ENCODE data around the gene EPHA2. TPM values are rescaled to one million over a fixed set of nuclear protein-coding genes. Genes with fewer than 3 reads are reported as not detected.

EPHA2 gene
- total RNA-seq, 1 donor from 2014 or later, result 44.8 TPM

DNA sequence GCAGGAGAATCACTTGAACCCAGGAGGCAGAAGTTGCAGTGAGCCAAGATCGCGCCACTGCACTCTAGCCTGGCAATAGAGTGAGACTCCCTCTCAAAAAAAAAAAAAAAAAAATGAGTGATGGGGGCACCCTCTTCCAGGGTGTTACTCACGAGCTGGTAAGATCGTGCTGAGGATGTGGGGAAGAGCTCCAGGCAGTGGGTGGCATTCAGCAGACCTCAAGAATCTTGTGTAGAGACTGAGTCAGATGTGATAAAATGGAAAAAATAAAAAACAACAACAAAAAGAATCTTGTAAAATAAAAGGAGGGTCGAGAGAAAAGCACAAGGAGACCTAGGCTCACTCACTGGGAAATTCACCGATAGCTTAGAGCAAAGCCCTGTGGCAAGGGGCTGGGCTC is 38.5 kb downstream of the EPHA2 start:
- Histone ChIP-seq H3K9me3 (no peaks in the 10 kb centered on the region), H3K36me3 (no peaks in the 10 kb centered on the region), H3K4me3 (no peak overlapping the region), H3K4me1 (peaks cover 1% of the 10 kb centered on the region), H3K27ac (no peak overlapping the region), H3K27me3 (no peaks in the 10 kb centered on the region)
- intact Hi-C loops (cut with DNase I), result no loop called here
- DNase-seq (no peak), ATAC-seq (no peak)
- TF ChIP-seq, protein P1, sequence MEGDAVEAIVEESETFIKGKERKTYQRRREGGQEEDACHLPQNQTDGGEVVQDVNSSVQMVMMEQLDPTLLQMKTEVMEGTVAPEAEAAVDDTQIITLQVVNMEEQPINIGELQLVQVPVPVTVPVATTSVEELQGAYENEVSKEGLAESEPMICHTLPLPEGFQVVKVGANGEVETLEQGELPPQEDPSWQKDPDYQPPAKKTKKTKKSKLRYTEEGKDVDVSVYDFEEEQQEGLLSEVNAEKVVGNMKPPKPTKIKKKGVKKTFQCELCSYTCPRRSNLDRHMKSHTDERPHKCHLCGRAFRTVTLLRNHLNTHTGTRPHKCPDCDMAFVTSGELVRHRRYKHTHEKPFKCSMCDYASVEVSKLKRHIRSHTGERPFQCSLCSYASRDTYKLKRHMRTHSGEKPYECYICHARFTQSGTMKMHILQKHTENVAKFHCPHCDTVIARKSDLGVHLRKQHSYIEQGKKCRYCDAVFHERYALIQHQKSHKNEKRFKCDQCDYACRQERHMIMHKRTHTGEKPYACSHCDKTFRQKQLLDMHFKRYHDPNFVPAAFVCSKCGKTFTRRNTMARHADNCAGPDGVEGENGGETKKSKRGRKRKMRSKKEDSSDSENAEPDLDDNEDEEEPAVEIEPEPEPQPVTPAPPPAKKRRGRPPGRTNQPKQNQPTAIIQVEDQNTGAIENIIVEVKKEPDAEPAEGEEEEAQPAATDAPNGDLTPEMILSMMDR (IDR thresholded peaks at IDR 0.05), result no peak

DNA sequence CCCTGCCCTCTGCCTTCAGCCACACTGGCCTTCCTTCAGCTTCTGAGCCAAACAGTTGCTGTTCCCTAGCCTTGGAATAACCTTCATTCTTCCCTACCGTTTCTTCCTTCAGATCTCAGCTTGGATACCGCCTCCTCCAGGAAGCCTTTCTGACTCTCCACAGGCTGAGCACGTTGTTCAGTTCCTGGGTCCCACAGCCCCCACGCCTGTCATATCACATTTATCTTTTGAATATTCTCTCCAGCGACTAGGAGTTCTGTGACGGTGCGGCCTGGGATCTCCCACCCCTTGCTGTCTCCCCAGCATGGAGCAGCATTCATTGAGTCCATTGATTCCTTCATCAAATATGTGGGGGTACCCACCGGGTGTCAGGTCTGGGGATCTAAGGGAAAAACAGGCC is 39.2 kb downstream of the EPHA2 start:
- intact Hi-C loops (cut with DNase I), result no loop called here
- Histone ChIP-seq H3K27me3 (no peaks in the 10 kb centered on the region), H3K4me1 (no peaks in the 10 kb centered on the region), H3K9me3 (no peaks in the 10 kb centered on the region), H3K4me3 (no peak overlapping the region), H3K36me3 (no peaks in the 10 kb centered on the region), H3K27ac (no peak overlapping the region)
- DNase-seq (no peak), ATAC-seq (no peak)
- TF ChIP-seq, protein P1 (IDR thresholded peaks at IDR 0.05), result no peak

DNA sequence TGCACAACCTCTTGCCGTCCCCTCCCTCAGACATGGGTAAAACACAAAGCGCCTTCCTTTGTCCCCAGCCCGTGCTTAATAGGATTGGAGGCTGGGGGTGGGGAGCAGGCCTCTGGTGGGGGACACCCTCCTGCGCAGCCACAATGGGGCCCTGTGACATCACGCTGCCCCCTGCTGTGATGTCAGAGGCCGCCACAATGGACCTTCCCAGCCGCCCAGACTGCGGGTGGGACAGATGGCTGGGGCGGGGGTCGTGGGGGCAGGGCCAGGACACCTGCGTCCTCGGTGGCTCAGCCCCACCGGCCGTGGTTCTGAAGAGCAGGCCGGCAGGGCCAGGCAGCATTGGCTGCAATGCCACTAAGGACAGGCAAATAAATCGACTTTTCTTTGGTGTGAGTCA is 39.9 kb downstream of the EPHA2 start:
- intact Hi-C loops (cut with DNase I), result no loop called here
- TF ChIP-seq, protein P1 (IDR thresholded peaks at IDR 0.05), result no peak

DNA sequence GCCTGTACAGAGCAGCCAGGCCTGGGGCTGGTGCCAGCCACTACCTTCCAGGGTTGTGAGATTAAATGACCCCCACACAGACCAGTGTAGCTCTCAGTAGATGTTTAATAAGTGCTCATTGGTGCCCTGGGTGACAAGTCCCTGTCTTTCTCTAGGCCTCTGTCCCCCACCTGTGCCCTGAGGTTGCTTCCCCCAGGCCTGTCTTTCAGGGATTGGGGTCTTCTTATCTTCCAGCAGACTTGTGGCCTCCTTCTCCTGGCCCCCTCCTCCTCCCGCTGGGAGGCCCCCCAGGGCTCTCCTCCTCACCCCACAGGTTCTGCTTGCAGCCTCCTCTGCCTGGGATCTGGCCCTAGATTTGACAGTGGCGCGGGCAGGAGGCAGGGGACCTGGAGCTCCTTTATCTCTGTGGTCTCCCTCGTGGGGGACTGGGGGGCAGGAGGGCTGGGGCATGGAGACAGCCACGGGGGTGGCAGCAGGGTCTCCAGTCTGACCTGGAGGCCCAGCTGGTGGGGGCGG is 40.3 kb downstream of the EPHA2 start:
- no peaks in the 10 kb centered on the region for H3K27me3 ChIP-seq
- H3K27ac ChIP-seq, result no peak overlapping the region
- H3K9me3 ChIP-seq, result no peaks in the 10 kb centered on the region
- no peaks in the 10 kb centered on the region for H3K36me3 ChIP-seq
- TF ChIP-seq, protein P1 (IDR thresholded peaks at IDR 0.05), result no peak
- H3K4me3 ChIP-seq, result no peak overlapping the region
- no peaks in the 10 kb centered on the region for H3K4me1 ChIP-seq
- no peak for DNase-seq
- intact Hi-C loops (cut with DNase I), result no loop called here
- no peak for ATAC-seq

More for the DNA sequence above, 39.9 kb downstream of the EPHA2 start:
- no peaks in the 10 kb centered on the region for H3K27me3 ChIP-seq
- no peaks in the 10 kb centered on the region for H3K4me1 ChIP-seq
- H3K27ac ChIP-seq, result no peak overlapping the region
- DNase-seq, result no peak
- H3K36me3 ChIP-seq, result no peaks in the 10 kb centered on the region
- ATAC-seq, result no peak
- no peak overlapping the region for H3K4me3 ChIP-seq
- H3K9me3 ChIP-seq, result no peaks in the 10 kb centered on the region

GRCh38 chr1:16114527-16115467 is 41.1 kb downstream of the EPHA2 start:
- intact Hi-C loops (cut with DNase I), result no loop called here
- no peaks in the 10 kb centered on the region for H3K4me1 ChIP-seq
- TF ChIP-seq, protein P1 (IDR thresholded peaks at IDR 0.05), result no peak
- DNase-seq (no peak), ATAC-seq (no peak)
- no peaks in the 10 kb centered on the region for H3K9me3 ChIP-seq
- H3K4me3 ChIP-seq, result no peak overlapping the region
- no peaks in the 10 kb centered on the region for H3K27me3 ChIP-seq
- H3K36me3 ChIP-seq, result no peaks in the 10 kb centered on the region
- no peak overlapping the region for H3K27ac ChIP-seq
